Kidney epithelial cell (primary cell): ENCODE results near the gene ADAMTS9. TPM values are rescaled to one million over a fixed set of nuclear protein-coding genes. Genes with fewer than 3 reads are reported as not detected.

Source experiments
- DNase-seq: peaks from one replicate; pipeline ENCODE4 v3.0.0-alpha.2; 2010; ENCODE audit warnings: low read depth
- H3K27me3 ChIP-seq: 2 replicates; pipeline ENCODE4 v1.6.0; 2011; ENCODE audit warnings: low read length; ENCODE audit not compliant: control insufficient read depth, insufficient read depth
- H3K36me3 ChIP-seq: 2 replicates; pipeline ENCODE4 v1.5.1; 2011; ENCODE audit warnings: low read length; ENCODE audit not compliant: control insufficient read depth, insufficient read depth
- H3K4me3 ChIP-seq: 2 replicates; pipeline ENCODE4 v1.5.1; 2011; ENCODE audit warnings: low read depth, mild to moderate bottlenecking, control low read depth, low read length
- CTCF ChIP-seq: IDR thresholded peaks from 2 replicates; pipeline ENCODE4 v1.5.1; 2011; ENCODE audit warnings: mild to moderate bottlenecking, moderate library complexity, low read length, control low read depth, inconsistent platforms; ENCODE audit not compliant: insufficient read depth, poor library complexity, severe bottlenecking
- total RNA-seq: library from RNA; depleted of rRNA; stranded (reverse); fragments of >200 nt; gene quantifications from 2 replicates; pipeline ENCODE4 v1.2.3, GENCODE V29; 2015

The ADAMTS9 gene
- total RNA-seq, 1 donor from 2014 or later = 211 TPM

DNA sequence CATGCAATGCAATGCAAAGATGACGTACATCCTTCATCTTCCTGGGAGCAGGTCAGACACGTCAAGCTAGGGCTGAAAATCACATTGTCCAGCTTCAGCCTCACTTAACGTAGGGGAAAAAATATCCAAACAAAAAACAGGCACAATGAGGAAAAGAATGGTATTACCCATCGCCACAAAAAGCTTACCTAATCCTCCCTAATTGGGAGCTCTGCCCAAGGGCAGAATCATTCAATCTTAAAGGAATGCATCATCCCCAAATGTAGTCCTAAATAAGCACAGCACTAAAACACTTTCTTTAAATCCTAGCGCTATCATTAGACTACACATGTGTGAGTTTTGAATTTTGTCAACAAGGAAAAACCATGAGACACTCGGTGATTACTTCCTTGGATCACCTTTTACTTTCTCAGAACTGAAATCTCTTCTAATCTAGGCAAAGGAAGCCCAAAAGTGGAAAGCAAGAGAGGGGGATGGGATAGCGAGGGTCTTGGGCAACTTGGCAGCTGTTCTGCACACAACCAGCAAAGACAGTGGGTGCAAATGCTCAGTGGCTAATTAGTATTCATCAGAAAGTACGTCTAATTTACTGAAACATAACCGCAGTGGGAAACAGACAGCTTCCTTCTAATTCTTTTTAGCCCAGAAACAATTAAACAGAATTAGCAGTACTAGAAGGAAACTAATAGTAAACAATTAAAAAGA is 87.4 kb downstream of the ADAMTS9 start:
- no peak for TF ChIP-seq CTCF
- Histone ChIP-seq H3K27me3 (no peaks in the 10 kb centered on the region), H3K4me3 (no peak overlapping the region), H3K36me3 (no peaks in the 10 kb centered on the region)
- DNase-seq = no peak

DNA sequence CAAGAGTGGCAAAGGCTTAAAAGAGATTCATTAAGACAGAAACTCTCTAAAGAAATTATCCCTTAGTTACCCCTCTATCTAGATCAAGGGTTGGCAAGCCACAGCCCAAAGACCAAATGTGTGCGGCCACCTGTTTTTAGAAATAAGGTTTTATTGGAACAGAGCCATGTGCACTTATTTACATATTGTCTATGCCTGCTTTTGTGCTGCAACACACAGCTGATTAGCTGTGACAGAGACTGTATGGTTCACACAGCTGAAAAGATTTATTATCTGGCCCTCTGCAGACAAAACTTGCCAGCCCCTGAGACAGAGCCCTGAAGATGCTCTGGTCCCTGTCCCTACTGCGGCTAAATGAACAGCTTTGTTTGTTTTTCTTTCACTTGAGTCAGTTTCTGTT is 88.1 kb downstream of the ADAMTS9 start:
- H3K36me3 ChIP-seq = no peaks in the 10 kb centered on the region
- no peak for DNase-seq
- H3K4me3 ChIP-seq = no peak overlapping the region
- no peaks in the 10 kb centered on the region for H3K27me3 ChIP-seq
- no peak for TF ChIP-seq CTCF

- no peaks in the 10 kb centered on the region for H3K36me3 ChIP-seq
- no peak overlapping the region for H3K4me3 ChIP-seq
- peak; percentile 34 for DNase-seq
- H3K27me3 ChIP-seq = no peaks in the 10 kb centered on the region
- no peak for TF ChIP-seq CTCF
Measured at GRCh38 chr3:64595253-64595694, 92.5 kb downstream of the ADAMTS9 start.

GRCh38 chr3:64594134-64594533 is 93.7 kb downstream of the ADAMTS9 start:
- no peak for TF ChIP-seq CTCF
- Histone ChIP-seq H3K36me3 (no peaks in the 10 kb centered on the region), H3K27me3 (no peaks in the 10 kb centered on the region), H3K4me3 (no peak overlapping the region)
- DNase-seq = no peak

DNA sequence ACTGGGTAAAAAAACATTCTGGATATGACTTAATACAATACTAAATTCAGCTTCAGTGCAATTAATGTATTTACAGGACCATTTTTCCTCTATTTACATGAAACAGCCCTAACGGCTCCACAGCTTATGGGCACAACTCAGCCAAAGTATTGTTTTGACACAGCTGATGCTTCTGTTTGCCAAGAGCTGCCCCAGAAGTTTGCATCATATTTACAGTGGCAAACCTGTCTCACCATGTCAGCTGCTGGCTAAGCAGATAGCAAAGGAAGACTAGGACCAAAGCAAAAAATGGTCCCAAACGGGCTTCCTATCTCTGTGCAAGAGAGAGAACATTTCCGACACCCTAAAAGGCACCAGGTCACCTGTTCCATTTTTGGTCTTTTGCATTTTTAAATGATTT is 94.5 kb downstream of the ADAMTS9 start:
- H3K36me3 ChIP-seq = no peaks in the 10 kb centered on the region
- no peak overlapping the region for H3K4me3 ChIP-seq
- TF ChIP-seq CTCF = no peak
- DNase-seq = no peak
- no peaks in the 10 kb centered on the region for H3K27me3 ChIP-seq

- Histone ChIP-seq H3K36me3 (no peaks in the 10 kb centered on the region), H3K4me3 (no peak overlapping the region), H3K27me3 (no peaks in the 10 kb centered on the region)
- no peak for TF ChIP-seq CTCF
- no peak for DNase-seq
Measured at GRCh38 chr3:64591615-64592014, 96.2 kb downstream of the ADAMTS9 start.
